MM.1S (cell line): ENCODE results near the gene ZBTB8A.

Experiments used
- CTCF ChIP-seq: fragments of 300-600 bp; sonication (generic); IDR thresholded peaks from 2 replicates; pipeline ENCODE4 v1.5.1; 2016; ENCODE audit warnings: antibody characterized with exemption, low read length, mixed read lengths
- EZH2 ChIP-seq: fragments of 300-600 bp; sonication (generic); optimal IDR thresholded peaks from 2 replicates; pipeline ENCODE3; 2017; ENCODE audit warnings: low read depth, mild to moderate bottlenecking, antibody characterized with exemption, low read length, mixed read lengths

- TF ChIP-seq CTCF (no peak), EZH2 (no peak)
Measured at GRCh38 chr1:32533792-32534327, 5.4 kb upstream of the ZBTB8A start.
